ENCODE measurements around the gene TRAPPC3L. TPM values are rescaled to one million over a fixed set of nuclear protein-coding genes. Genes with fewer than 3 reads are reported as not detected.

TRAPPC3L gene
- total RNA-seq, 1 experiment from 2014 or later = not detected

GRCh38 chr6:116452531-116452930 is 93.0 kb downstream of the TRAPPC3L start:
- H3K27me3 ChIP-seq (ENCODE audit: control insufficient read depth, insufficient read depth, low read length) = no peaks in the 10 kb centered on the region
- H3K4me3 ChIP-seq (ENCODE audit: insufficient read depth, low read depth, low read length) = no peak overlapping the region
- H3K36me3 ChIP-seq (replicated peaks; ENCODE audit: control insufficient read depth, insufficient read depth, low read length) = no peaks in the 10 kb centered on the region
- DNase-seq = no peak

- no peaks in the 10 kb centered on the region for H3K27me3 ChIP-seq (ENCODE audit: control insufficient read depth, insufficient read depth, low read length)
- H3K4me3 ChIP-seq (ENCODE audit: insufficient read depth, low read depth, low read length) = no peak overlapping the region
- DNase-seq = no peak
- no peaks in the 10 kb centered on the region for H3K36me3 ChIP-seq (replicated peaks; ENCODE audit: control insufficient read depth, insufficient read depth, low read length)
Observed at GRCh38 chr6:116451916-116452315, 93.6 kb downstream of the TRAPPC3L start.

- Histone ChIP-seq H3K4me3 (ENCODE audit: insufficient read depth, low read depth, low read length) (no peak overlapping the region), H3K36me3 (replicated peaks; ENCODE audit: control insufficient read depth, insufficient read depth, low read length) (no peaks in the 10 kb centered on the region), H3K27me3 (ENCODE audit: control insufficient read depth, insufficient read depth, low read length) (no peaks in the 10 kb centered on the region)
- no peak for DNase-seq
Observed at GRCh38 chr6:116450769-116451740, 94.4 kb downstream of the TRAPPC3L start.

GRCh38 chr6:116450185-116450710 is 95.2 kb downstream of the TRAPPC3L start:
- H3K36me3 ChIP-seq (replicated peaks; ENCODE audit: control insufficient read depth, insufficient read depth, low read length) = no peaks in the 10 kb centered on the region
- DNase-seq = no peak
- no peak overlapping the region for H3K4me3 ChIP-seq (ENCODE audit: insufficient read depth, low read depth, low read length)
- H3K27me3 ChIP-seq (ENCODE audit: control insufficient read depth, insufficient read depth, low read length) = no peaks in the 10 kb centered on the region

- Histone ChIP-seq H3K36me3 (replicated peaks; ENCODE audit: control insufficient read depth, insufficient read depth, low read length) (no peaks in the 10 kb centered on the region), H3K4me3 (ENCODE audit: insufficient read depth, low read depth, low read length) (no peak overlapping the region), H3K27me3 (ENCODE audit: control insufficient read depth, insufficient read depth, low read length) (no peaks in the 10 kb centered on the region)
- no peak for DNase-seq
Observed at GRCh38 chr6:116449565-116449964, 95.9 kb downstream of the TRAPPC3L start.

- Histone ChIP-seq H3K36me3 (replicated peaks; ENCODE audit: control insufficient read depth, insufficient read depth, low read length) (no peaks in the 10 kb centered on the region), H3K27me3 (ENCODE audit: control insufficient read depth, insufficient read depth, low read length) (no peaks in the 10 kb centered on the region), H3K4me3 (ENCODE audit: insufficient read depth, low read depth, low read length) (no peak overlapping the region)
- no peak for DNase-seq
Observed at GRCh38 chr6:116447496-116448011, 97.9 kb downstream of the TRAPPC3L start.

- H3K4me3 ChIP-seq (ENCODE audit: insufficient read depth, low read depth, low read length) = no peak overlapping the region
- no peaks in the 10 kb centered on the region for H3K36me3 ChIP-seq (replicated peaks; ENCODE audit: control insufficient read depth, insufficient read depth, low read length)
- DNase-seq = no peak
- no peaks in the 10 kb centered on the region for H3K27me3 ChIP-seq (ENCODE audit: control insufficient read depth, insufficient read depth, low read length)
Observed at GRCh38 chr6:116447052-116447451, 98.4 kb downstream of the TRAPPC3L start.

- no peaks in the 10 kb centered on the region for H3K36me3 ChIP-seq (replicated peaks; ENCODE audit: control insufficient read depth, insufficient read depth, low read length)
- H3K27me3 ChIP-seq (ENCODE audit: control insufficient read depth, insufficient read depth, low read length) = no peaks in the 10 kb centered on the region
- DNase-seq = no peak
- no peak overlapping the region for H3K4me3 ChIP-seq (ENCODE audit: insufficient read depth, low read depth, low read length)
Observed at GRCh38 chr6:116446399-116446798, 99.1 kb downstream of the TRAPPC3L start.

GRCh38 chr6:116445102-116445501 is 100.4 kb downstream of the TRAPPC3L start:
- no peak for DNase-seq
- Histone ChIP-seq H3K27me3 (ENCODE audit: control insufficient read depth, insufficient read depth, low read length) (no peaks in the 10 kb centered on the region), H3K36me3 (replicated peaks; ENCODE audit: control insufficient read depth, insufficient read depth, low read length) (no peaks in the 10 kb centered on the region), H3K4me3 (ENCODE audit: insufficient read depth, low read depth, low read length) (no peak overlapping the region)

Other genes starting within 250 kb of the TRAPPC3L start
- 39.5 and 48.1 TPM in 2 replicates for gene DSE, start 174.7 kb downstream of the TRAPPC3L start, total RNA-seq (2014; rRNA removed; shearing (Covaris generic))
- gene CALHM6, start 84.3 kb downstream of the TRAPPC3L start, total RNA-seq (2014; rRNA removed; shearing (Covaris generic)) = 0.45 and 2.1 TPM in 2 replicates
- under 0.01 and 0.04 TPM in 2 replicates for gene CALHM5, start 34.0 kb downstream of the TRAPPC3L start, total RNA-seq (2014; rRNA removed; shearing (Covaris generic))
- not detected in 2 replicates for gene CALHM4, start 8.1 kb upstream of the TRAPPC3L start, total RNA-seq (2014; rRNA removed; shearing (Covaris generic))
- 31.4 and 36.4 TPM in 2 replicates for gene RWDD1, start 25.8 kb upstream of the TRAPPC3L start, total RNA-seq (2014; rRNA removed; shearing (Covaris generic))
- gene RSPH4A, start 70.8 kb upstream of the TRAPPC3L start, total RNA-seq (2014; rRNA removed; shearing (Covaris generic)) = 0.03 TPM in 1 of 2 replicates, not detected in the other
- 18.9 and 24.2 TPM in 2 replicates for gene ZUP1, start 123.1 kb upstream of the TRAPPC3L start, total RNA-seq (2014; rRNA removed; shearing (Covaris generic))
- gene KPNA5, start 135.5 kb upstream of the TRAPPC3L start, total RNA-seq (2014; rRNA removed; shearing (Covaris generic)) = 8.6 and 15.5 TPM in 2 replicates
- 1.5 and 1.6 TPM in 2 replicates for gene FAM162B, start 220.0 kb upstream of the TRAPPC3L start, total RNA-seq (2014; rRNA removed; shearing (Covaris generic))